Endothelial cell of umbilical vein (primary cell): ENCODE measurements around the gene ABCB6. TPM values are rescaled to one million over a fixed set of nuclear protein-coding genes. Genes with fewer than 3 reads are reported as not detected.

Experiments used
- BruUV-seq: library from RNA; stranded (reverse); fragments of 400-500 nt; replicated peaks from 2 replicates; lab custom pipeline; 2021; lab: Mats Ljungman, UMichigan
- CTCF ChIA-PET: fragments of 300-600, 350-600 bp; sonication (Branson Sonifier 250); formaldehyde crosslinking; loops from one replicate; lab custom pipeline; 2021; ENCODE audit warnings: antibody characterized with exemption, inconsistent platforms; lab: Charles Lee
- POLR2A ChIA-PET: fragments of 300-600, 350-600 bp; sonication (Branson Sonifier 250); formaldehyde crosslinking; loops from one replicate; lab custom pipeline; 2021; ENCODE audit warnings: antibody characterized with exemption, inconsistent platforms; lab: Charles Lee
- DNase-seq: peaks from one replicate; pipeline ENCODE4 v3.0.0-alpha.2; 2011; ENCODE audit warnings: low read depth, low spot score
- FAIRE-seq: peaks from 2 replicates; lab custom pipeline; 2011; peaks lifted over from hg19 to GRCh38; lab: Jason Lieb, UNC
- H2AFZ ChIP-seq: 2 replicates; pipeline ENCODE4 v1.6.0; 2012; ENCODE audit warnings: low read depth, low read length, control low read depth, inconsistent platforms
- H3K27ac ChIP-seq: 2 replicates; pipeline ENCODE4 v1.5.1; 2011; ENCODE audit warnings: low read depth, mild to moderate bottlenecking, control low read depth, low read length, moderate library complexity; ENCODE audit not compliant: insufficient read depth
- H3K27me3 ChIP-seq, 2 experiments: 2 replicates each; pipeline versions ENCODE4 v1.6.0 to v1.6.1; 2011; ENCODE audit warnings: low read length in 2 of 2, mixed read lengths in 1 of 2; ENCODE audit not compliant: control insufficient read depth in 2 of 2, insufficient read depth in 2 of 2
- H3K36me3 ChIP-seq, 2 experiments: 2 replicates in 1 of 2; 3 replicates in 1 of 2; pipeline ENCODE4 v1.5.1; 2011; ENCODE audit warnings: low read length in 2 of 2, mild to moderate bottlenecking in 1 of 2, moderate library complexity in 1 of 2; ENCODE audit not compliant: control insufficient read depth in 2 of 2, insufficient read depth in 2 of 2; ENCODE audit errors: extremely low read depth in 1 of 2
- H3K4me1 ChIP-seq: 3 replicates; pipeline ENCODE4 v1.5.1; 2011; ENCODE audit warnings: mild to moderate bottlenecking, low read length; ENCODE audit not compliant: control insufficient read depth, insufficient read depth; ENCODE audit errors: extremely low read depth
- H3K4me2 ChIP-seq: 2 replicates; pipeline ENCODE4 v1.6.1; 2011; ENCODE audit warnings: low read length, control low read depth, mixed read lengths; ENCODE audit not compliant: insufficient read depth
- H3K4me3 ChIP-seq, 3 experiments: fragments of 200-600 bp in 1 of 3; sonication (generic), shearing (Covaris generic) in 1 of 3; replicated peaks in 1 of 3; 2 replicates each; pipeline ENCODE4 v1.5.1; 2011 to 2016; ENCODE audit warnings: control low read depth in 3 of 3, low read length in 3 of 3, mild to moderate bottlenecking in 2 of 3, inconsistent platforms in 1 of 3, low read depth in 1 of 3, moderate library complexity in 1 of 3; ENCODE audit not compliant: insufficient read depth in 1 of 3
- H3K79me2 ChIP-seq: 2 replicates; pipeline ENCODE4 v1.6.0; 2012; ENCODE audit warnings: low read length, inconsistent platforms; ENCODE audit not compliant: control insufficient read depth, insufficient read depth
- H3K9ac ChIP-seq: replicated peaks from 2 replicates; pipeline ENCODE3; 2011; ENCODE audit warnings: low read length, control low read depth; ENCODE audit not compliant: insufficient read depth; ENCODE audit errors: extremely low read depth
- H3K9me1 ChIP-seq: replicated peaks from 3 replicates; pipeline ENCODE4 v1.6.0; 2011; ENCODE audit warnings: mild to moderate bottlenecking, low read length; ENCODE audit not compliant: control insufficient read depth, insufficient read depth; ENCODE audit errors: extremely low read depth
- H3K9me3 ChIP-seq: replicated peaks from 2 replicates; pipeline ENCODE4 v1.5.1; 2012; ENCODE audit warnings: low read length, inconsistent platforms; ENCODE audit not compliant: control insufficient read depth, insufficient read depth
- H4K20me1 ChIP-seq: replicated peaks from 2 replicates; pipeline ENCODE3; 2011; ENCODE audit warnings: mild to moderate bottlenecking, low read length; ENCODE audit not compliant: control insufficient read depth, insufficient read depth; ENCODE audit errors: extremely low read depth
- CTCF ChIP-seq, 2 donors: IDR thresholded peaks; 1 replicate in 1 of 2; 2 replicates in 1 of 2; pipeline ENCODE4 v1.5.1; 2011; ENCODE audit warnings: low read length in 2 of 2, mild to moderate bottlenecking in 2 of 2, moderate library complexity in 2 of 2, control low read depth in 1 of 2, inconsistent platforms in 1 of 2, low read depth in 1 of 2; ENCODE audit not compliant: insufficient read depth in 1 of 2; ENCODE audit errors: extremely low read depth in 1 of 2
- EZH2 ChIP-seq: IDR thresholded peaks from 2 replicates; pipeline ENCODE4 v1.6.1; 2012; ENCODE audit warnings: borderline replicate concordance, low read depth, mild to moderate bottlenecking, moderate library complexity, low read length, inconsistent platforms; ENCODE audit not compliant: severe bottlenecking
- FOS ChIP-seq: IDR thresholded peaks from 2 replicates; pipeline ENCODE4 v1.6.1; 2011; ENCODE audit warnings: mild to moderate bottlenecking, low read length, moderate library complexity, borderline replicate concordance; ENCODE audit not compliant: insufficient read depth
- GATA2 ChIP-seq: IDR thresholded peaks from 2 replicates; pipeline ENCODE4 v1.7.0; 2011; ENCODE audit warnings: low read depth, mild to moderate bottlenecking, moderate library complexity, mixed read lengths, low read length; ENCODE audit not compliant: insufficient read length, insufficient read depth
- JUN ChIP-seq: IDR thresholded peaks from 2 replicates; pipeline ENCODE4 v1.6.1; 2011; ENCODE audit warnings: borderline replicate concordance, low read depth; ENCODE audit not compliant: insufficient read length, insufficient read depth
- MAX ChIP-seq: IDR thresholded peaks from 2 replicates; pipeline ENCODE4 v1.6.1; 2011; ENCODE audit not compliant: insufficient read depth, insufficient read length
- MYC ChIP-seq: IDR thresholded peaks from one replicate; pipeline ENCODE4 v1.6.1; 2011; ENCODE audit warnings: mild to moderate bottlenecking, low read depth, low read length
- POLR2A ChIP-seq: IDR thresholded peaks from 2 replicates; pipeline ENCODE4 v1.6.1; 2012; ENCODE audit warnings: low read depth, mild to moderate bottlenecking, control low read depth, low read length
- POLR2AphosphoS5 ChIP-seq: IDR thresholded peaks from 2 replicates; pipeline ENCODE4 v1.6.1; 2012; ENCODE audit warnings: low read depth, mild to moderate bottlenecking, control low read depth, low read length, moderate library complexity; ENCODE audit not compliant: insufficient read depth
- dilution Hi-C: fragments of 300-500 bp; cut with MboI; formaldehyde crosslinking; loops from one replicate; pipeline ENCODE4 v1.15.0; 2019; ENCODE audit warnings: low sequenced_read_pairs; ENCODE audit not compliant: extremely low pct_ligation_motif_present
- intact Hi-C: fragments of 100-400 bp; cut with micrococcal nuclease; formaldehyde crosslinking; loops from one replicate; pipeline ENCODE4 v1.10.0; 2022
- polyA plus RNA-seq, 4 experiments: library from polyadenylated mRNA; depleted of rRNA in 3 of 4; stranded (reverse) in 3 of 4; unstranded in 1 of 4; fragments of >200 nt; gene quantifications; 2 replicates each; pipeline versions ENCODE4 v1.2.1 to v1.2.3, GENCODE V29; 2011 to 2012; ENCODE audit warnings: missing spikeins in 1 of 4
- total RNA-seq: library from RNA; stranded (reverse); gene quantifications from 2 replicates; pipeline ENCODE4 v1.2.3, GENCODE V29; 2021

The ABCB6 gene
- total and polyA plus RNA-seq, 2 donors (not counting 3 experiments of a cell fraction or from before 2014, with no cell fraction given), result 25.7 to 32.5 TPM

DNA sequence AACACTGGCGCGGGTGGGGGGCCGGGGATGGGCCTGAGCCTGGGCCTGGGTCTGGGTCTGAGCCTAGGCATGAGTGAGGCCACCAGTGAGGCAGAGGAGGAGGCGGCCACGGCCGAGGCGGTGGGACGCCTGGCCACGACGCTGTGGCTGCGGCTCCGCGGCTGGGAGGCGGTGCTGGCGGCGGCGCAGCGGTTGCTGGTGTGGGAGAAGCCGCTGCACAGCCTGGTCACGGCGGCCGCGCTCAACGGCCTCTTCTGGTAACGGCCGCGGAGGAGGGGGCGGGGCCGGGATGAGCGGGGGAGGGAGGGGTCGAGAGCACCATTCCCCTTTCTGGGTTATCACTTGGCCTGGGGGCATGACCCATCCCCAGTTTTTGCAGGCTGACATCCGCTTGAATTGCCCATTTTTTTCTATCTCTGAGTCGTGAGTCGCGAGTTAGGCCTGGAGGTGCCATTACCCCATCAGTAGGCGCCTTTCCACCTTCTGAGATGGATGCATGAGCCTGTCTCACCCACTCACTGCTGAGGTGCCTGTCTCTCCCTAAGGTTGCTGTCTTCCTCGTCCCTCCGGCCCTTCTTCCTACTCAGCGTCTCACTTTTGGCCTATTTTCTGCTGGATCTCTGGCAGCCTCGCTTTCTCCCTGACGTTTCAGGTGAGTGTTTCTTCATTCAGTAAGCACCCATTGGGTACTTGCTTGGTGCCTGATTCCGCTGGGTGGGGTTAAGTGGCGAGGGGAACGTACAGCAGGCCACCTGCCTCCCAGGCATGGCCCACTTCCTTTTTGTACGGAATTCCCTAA is 40.2 kb downstream of the ABCB6 start:
- POLR2A ChIA-PET, result no interaction called here
- no peaks in the 10 kb centered on the region for H3K27me3 ChIP-seq
- BruUV-seq, result no TSS peak
- H3K9ac ChIP-seq, result peak overlapping the region; percentile 51
- H3K4me2 ChIP-seq, result peak overlapping the region; percentile 66
- H3K4me1 ChIP-seq, result peaks cover 18% of the 10 kb centered on the region
- DNase-seq, result no peak
- no peak for FAIRE-seq
- no peaks in the 10 kb centered on the region for H4K20me1 ChIP-seq
- dilution Hi-C loops (no loop called here), intact Hi-C loops (loop anchor here (1.0 to 5.0 kb wide), 3 partner anchors 28 to 611 kb away; partner anchors contain the start of genes ABCB6, CNOT9, USP37 and ZFAND2B)
- H3K79me2 ChIP-seq, result peaks cover 22% of the 10 kb centered on the region
- H3K27ac ChIP-seq, result no peak overlapping the region
- peak overlapping the region; percentile 44 to 81 (median 67) for H3K4me3 ChIP-seq
- H3K9me1 ChIP-seq, result no peaks in the 10 kb centered on the region
- CTCF ChIA-PET, result no interaction called here
- no peaks in the 10 kb centered on the region for H3K9me3 ChIP-seq
- TF ChIP-seq EZH2 (no peak), POLR2AphosphoS5 (no peak), FOS (no peak), MYC (no peak), POLR2A (no peak), CTCF (IDR thresholded peaks at IDR 0.05; ENCODE audit: extremely low read depth in 1 of 2, insufficient read depth in 1 of 2, low read depth in 1 of 2, low read length in 2 of 2) (no peak), MAX (no peak), JUN (no peak), GATA2 (no peak)
- peaks cover 15 to 41% of the 10 kb centered on the region in 2 experiments for H3K36me3 ChIP-seq
- H2AFZ ChIP-seq, result peak overlapping the region; percentile 88
